ENCODE results near the gene RAB33A.
"Not testable (repeated sequence)": the region's sequence is repeated elsewhere in the genome, so short reads cannot be mapped to it uniquely, and the experiment has no call there.

The RAB33A gene

GRCh38 chrX:130173190-130173895 lies 1.6 kb downstream of the RAB33A start:
- no peak for FAIRE-seq

- FAIRE-seq = no peak
Measured at GRCh38 chrX:130174045-130174704, 2.4 kb downstream of the RAB33A start.

- no peak for FAIRE-seq
Measured at GRCh38 chrX:130174937-130175336, 3.2 kb downstream of the RAB33A start.

GRCh38 chrX:130176354-130176776 lies 4.6 kb downstream of the RAB33A start:
- FAIRE-seq = no peak

GRCh38 chrX:130176942-130177341 lies 5.2 kb downstream of the RAB33A start:
- no peak for FAIRE-seq

- no peak for FAIRE-seq
Measured at GRCh38 chrX:130179170-130179569, 7.4 kb downstream of the RAB33A start.

- no peak for FAIRE-seq
Measured at GRCh38 chrX:130179579-130180215, 7.9 kb downstream of the RAB33A start.

GRCh38 chrX:130184168-130184567 lies 12.4 kb downstream of the RAB33A start:
- no peak for FAIRE-seq

- FAIRE-seq = no peak
Measured at GRCh38 chrX:130184857-130185256, 13.1 kb downstream of the RAB33A start.

- no peak for FAIRE-seq
Measured at GRCh38 chrX:130186651-130187050, 14.9 kb downstream of the RAB33A start.

- no peak for FAIRE-seq
Measured at GRCh38 chrX:130190801-130191200, 19.0 kb downstream of the RAB33A start.

- no peak for FAIRE-seq
Measured at GRCh38 chrX:130196466-130196865, 24.7 kb downstream of the RAB33A start.

GRCh38 chrX:130197464-130197863 lies 25.7 kb downstream of the RAB33A start:
- FAIRE-seq = no peak

GRCh38 chrX:130204647-130205046 lies 32.9 kb downstream of the RAB33A start:
- FAIRE-seq = no peak

- no peak for FAIRE-seq
Measured at GRCh38 chrX:130211415-130212186, 39.8 kb downstream of the RAB33A start.

- FAIRE-seq = no peak
Measured at GRCh38 chrX:130212371-130212770, 40.6 kb downstream of the RAB33A start.

GRCh38 chrX:130213376-130213775 lies 41.6 kb downstream of the RAB33A start:
- FAIRE-seq = no peak

- no peak for FAIRE-seq
Measured at GRCh38 chrX:130216320-130216719, 44.6 kb downstream of the RAB33A start.

- FAIRE-seq = no peak
Measured at GRCh38 chrX:130224810-130225209, 53.0 kb downstream of the RAB33A start.

- FAIRE-seq = no peak
Measured at GRCh38 chrX:130228871-130229270, 57.1 kb downstream of the RAB33A start.

- FAIRE-seq = not testable (repeated sequence)
Measured at GRCh38 chrX:130231184-130231583, 59.4 kb downstream of the RAB33A start.
